Measurements from ENCODE around the gene CABLES1. TPM values are rescaled to one million over a fixed set of nuclear protein-coding genes. Genes with fewer than 3 reads are reported as not detected.

CABLES1 gene
- polyA plus RNA-seq, 1 of the 3 experiments (the other 2 are of a cell fraction): 2.2 TPM

- Histone ChIP-seq H3K9ac (no peak overlapping the region), H3F3A (replicated peaks; ENCODE audit: insufficient read depth) (peaks cover 24% of the 10 kb centered on the region), H3K9me3 (no peaks in the 10 kb centered on the region), H4K20me1 (ENCODE audit: insufficient read depth) (no peaks in the 10 kb centered on the region), H3K9me2 (no peaks in the 10 kb centered on the region), H3K27ac (ENCODE audit: low read depth in 2 of 2, low read length in 1 of 2) (no peak overlapping the region), H3K4me1 (ENCODE audit: control insufficient read depth in 1 of 2, insufficient read depth in 2 of 2, low read depth in 1 of 2, low read length in 1 of 2) (peaks cover 0 to 12% of the 10 kb centered on the region in 2 experiments; a peak in 1 of 4 replicates), H3K4me3 (ENCODE audit: low read depth in 2 of 2, low read length in 1 of 2) (no peak overlapping the region), H2AFZ (ENCODE audit: low read depth) (no peak overlapping the region), H3K4me2 (no peak overlapping the region), H3K79me2 (ENCODE audit: insufficient read depth) (no peaks in the 10 kb centered on the region), H3K27me3 (ENCODE audit: insufficient read depth) (no peaks in the 10 kb centered on the region), H3K36me3 (replicated peaks in 1 of 2; ENCODE audit: control insufficient read depth in 1 of 2, insufficient read depth in 2 of 2, low read length in 1 of 2) (no peaks in the 10 kb centered on the region)
- 77% methylated on average over 12 of the region's 12 CpGs for WGBS (ENCODE audit: low lambda C conversion rate)
- no peak for DNase-seq
- TF ChIP-seq USF2 (IDR thresholded peaks at IDR 0.05; ENCODE audit: borderline replicate concordance, low read depth, low read length) (no peak), NRF1 (IDR thresholded peaks at IDR 0.05; ENCODE audit: low read depth, low read length) (no peak)
- CTCF ChIA-PET: interaction anchor here (1.2 to 1.6 kb wide), 2 partner anchors 11 to 277 kb away, joined by 4 read pairs; no protein-coding TSS in a partner anchor
- POLR2A ChIA-PET: no interaction called here
Measured at GRCh38 chr18:23101861-23102432, 33.3 kb upstream of the CABLES1 start.

DNA sequence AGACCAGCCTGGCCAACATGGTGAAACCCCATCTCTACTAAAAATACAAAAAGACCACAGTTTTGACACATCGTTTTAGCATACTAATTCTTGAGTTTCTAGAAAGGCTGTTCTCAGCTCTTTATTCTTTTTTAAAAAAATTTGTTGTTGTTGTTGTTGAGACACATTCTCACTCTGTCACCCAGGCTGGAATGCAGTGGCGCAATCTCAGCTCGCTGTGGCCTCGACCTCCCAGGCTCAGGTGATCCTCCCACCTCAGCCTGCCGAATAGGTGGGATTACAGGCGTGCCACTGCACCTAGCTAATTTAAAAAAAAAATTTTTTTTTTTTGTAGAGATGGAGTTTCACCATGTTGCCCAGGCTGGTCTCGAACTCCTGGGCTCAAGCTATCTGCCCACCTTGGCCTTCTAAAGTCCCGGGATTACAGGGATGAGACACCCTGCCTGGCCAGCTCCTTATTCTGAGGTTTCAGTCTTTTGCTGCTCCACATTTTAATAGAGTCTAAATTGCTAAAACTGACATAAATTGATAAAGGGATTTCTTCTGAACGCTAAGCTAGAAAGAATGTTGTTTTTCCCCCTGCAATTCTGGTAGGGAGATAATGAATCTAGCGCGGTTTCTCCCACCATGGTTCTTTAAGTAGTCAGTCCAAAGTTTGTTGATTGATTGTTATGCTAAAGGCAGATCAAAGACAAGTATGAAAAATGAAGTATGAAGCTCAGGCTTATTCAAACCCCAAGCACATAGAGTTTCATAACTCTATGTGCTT lies 32.6 kb upstream of the CABLES1 start:
- Histone ChIP-seq H3K4me3 (ENCODE audit: low read depth in 2 of 2, low read length in 1 of 2) (no peak overlapping the region), H3K27ac (ENCODE audit: low read depth in 2 of 2, low read length in 1 of 2) (no peak overlapping the region), H3K9me2 (no peaks in the 10 kb centered on the region), H2AFZ (ENCODE audit: low read depth) (no peak overlapping the region), H4K20me1 (ENCODE audit: insufficient read depth) (no peaks in the 10 kb centered on the region), H3K4me2 (no peak overlapping the region), H3K9ac (no peak overlapping the region), H3K9me3 (no peaks in the 10 kb centered on the region), H3K79me2 (ENCODE audit: insufficient read depth) (no peaks in the 10 kb centered on the region), H3K27me3 (ENCODE audit: insufficient read depth) (no peaks in the 10 kb centered on the region), H3K36me3 (replicated peaks in 1 of 2; ENCODE audit: control insufficient read depth in 1 of 2, insufficient read depth in 2 of 2, low read length in 1 of 2) (no peaks in the 10 kb centered on the region), H3F3A (replicated peaks; ENCODE audit: insufficient read depth) (peaks cover 31% of the 10 kb centered on the region), H3K4me1 (ENCODE audit: control insufficient read depth in 1 of 2, insufficient read depth in 2 of 2, low read depth in 1 of 2, low read length in 1 of 2) (peaks cover 0 to 19% of the 10 kb centered on the region in 2 experiments; a peak in 1 of 4 replicates)
- 88% methylated on average over 11 of the region's 11 CpGs for WGBS (ENCODE audit: low lambda C conversion rate)
- DNase-seq: no peak
- POLR2A ChIA-PET: no interaction called here
- CTCF ChIA-PET: interaction anchor here (1.0 to 2.2 kb wide), 5 partner anchors 10 to 277 kb away, joined by 3 to 4 read pairs (median 4); no protein-coding TSS in a partner anchor
- TF ChIP-seq, protein P1, sequence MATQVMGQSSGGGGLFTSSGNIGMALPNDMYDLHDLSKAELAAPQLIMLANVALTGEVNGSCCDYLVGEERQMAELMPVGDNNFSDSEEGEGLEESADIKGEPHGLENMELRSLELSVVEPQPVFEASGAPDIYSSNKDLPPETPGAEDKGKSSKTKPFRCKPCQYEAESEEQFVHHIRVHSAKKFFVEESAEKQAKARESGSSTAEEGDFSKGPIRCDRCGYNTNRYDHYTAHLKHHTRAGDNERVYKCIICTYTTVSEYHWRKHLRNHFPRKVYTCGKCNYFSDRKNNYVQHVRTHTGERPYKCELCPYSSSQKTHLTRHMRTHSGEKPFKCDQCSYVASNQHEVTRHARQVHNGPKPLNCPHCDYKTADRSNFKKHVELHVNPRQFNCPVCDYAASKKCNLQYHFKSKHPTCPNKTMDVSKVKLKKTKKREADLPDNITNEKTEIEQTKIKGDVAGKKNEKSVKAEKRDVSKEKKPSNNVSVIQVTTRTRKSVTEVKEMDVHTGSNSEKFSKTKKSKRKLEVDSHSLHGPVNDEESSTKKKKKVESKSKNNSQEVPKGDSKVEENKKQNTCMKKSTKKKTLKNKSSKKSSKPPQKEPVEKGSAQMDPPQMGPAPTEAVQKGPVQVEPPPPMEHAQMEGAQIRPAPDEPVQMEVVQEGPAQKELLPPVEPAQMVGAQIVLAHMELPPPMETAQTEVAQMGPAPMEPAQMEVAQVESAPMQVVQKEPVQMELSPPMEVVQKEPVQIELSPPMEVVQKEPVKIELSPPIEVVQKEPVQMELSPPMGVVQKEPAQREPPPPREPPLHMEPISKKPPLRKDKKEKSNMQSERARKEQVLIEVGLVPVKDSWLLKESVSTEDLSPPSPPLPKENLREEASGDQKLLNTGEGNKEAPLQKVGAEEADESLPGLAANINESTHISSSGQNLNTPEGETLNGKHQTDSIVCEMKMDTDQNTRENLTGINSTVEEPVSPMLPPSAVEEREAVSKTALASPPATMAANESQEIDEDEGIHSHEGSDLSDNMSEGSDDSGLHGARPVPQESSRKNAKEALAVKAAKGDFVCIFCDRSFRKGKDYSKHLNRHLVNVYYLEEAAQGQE (IDR thresholded peaks at IDR 0.05; ENCODE audit: low read depth, low read length): no peak
- TF ChIP-seq JUND (IDR thresholded peaks at IDR 0.05) (no peak), USF2 (IDR thresholded peaks at IDR 0.05; ENCODE audit: borderline replicate concordance, low read depth, low read length) (no peak), NRF1 (IDR thresholded peaks at IDR 0.05; ENCODE audit: low read depth, low read length) (no peak), PBX3 (IDR thresholded peaks at IDR 0.05) (no peak), SIN3A (IDR thresholded peaks at IDR 0.05; ENCODE audit: borderline replicate concordance, low read depth, low read length) (no peak), POLR2AphosphoS5 (IDR thresholded peaks at IDR 0.05; ENCODE audit: low read depth, low read length) (no peak), USF1 (IDR thresholded peaks at IDR 0.05; ENCODE audit: borderline replicate concordance, low read depth) (no peak), GATA2 (CRISPR knock-in tag; IDR thresholded peaks at IDR 0.05) (no peak), TCF12 (IDR thresholded peaks at IDR 0.05) (no peak), TAF1 (IDR thresholded peaks at IDR 0.05; ENCODE audit: borderline replicate concordance, low read depth, low read length) (no peak), ELF1 (IDR thresholded peaks at IDR 0.05) (no peak), FOXM1 (IDR thresholded peaks at IDR 0.05; ENCODE audit: low read depth) (no peak), RAD21 (IDR thresholded peaks at IDR 0.05; ENCODE audit: low read length) (no peak), CHD2 (IDR thresholded peaks at IDR 0.05; ENCODE audit: low read length, partially characterized antibody) (no peak)
- TF ChIP-seq, protein P2, sequence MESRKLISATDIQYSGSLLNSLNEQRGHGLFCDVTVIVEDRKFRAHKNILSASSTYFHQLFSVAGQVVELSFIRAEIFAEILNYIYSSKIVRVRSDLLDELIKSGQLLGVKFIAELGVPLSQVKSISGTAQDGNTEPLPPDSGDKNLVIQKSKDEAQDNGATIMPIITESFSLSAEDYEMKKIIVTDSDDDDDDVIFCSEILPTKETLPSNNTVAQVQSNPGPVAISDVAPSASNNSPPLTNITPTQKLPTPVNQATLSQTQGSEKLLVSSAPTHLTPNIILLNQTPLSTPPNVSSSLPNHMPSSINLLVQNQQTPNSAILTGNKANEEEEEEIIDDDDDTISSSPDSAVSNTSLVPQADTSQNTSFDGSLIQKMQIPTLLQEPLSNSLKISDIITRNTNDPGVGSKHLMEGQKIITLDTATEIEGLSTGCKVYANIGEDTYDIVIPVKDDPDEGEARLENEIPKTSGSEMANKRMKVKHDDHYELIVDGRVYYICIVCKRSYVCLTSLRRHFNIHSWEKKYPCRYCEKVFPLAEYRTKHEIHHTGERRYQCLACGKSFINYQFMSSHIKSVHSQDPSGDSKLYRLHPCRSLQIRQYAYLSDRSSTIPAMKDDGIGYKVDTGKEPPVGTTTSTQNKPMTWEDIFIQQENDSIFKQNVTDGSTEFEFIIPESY (IDR thresholded peaks at IDR 0.05; ENCODE audit: borderline replicate concordance, low read depth): no peak
